Mesendoderm (in vitro differentiated cells): ENCODE data around the gene ZNF83.
"Not testable (repeated sequence)": the region's sequence is repeated elsewhere in the genome, so short reads cannot be mapped to it uniquely, and the experiment has no call there.

Experiments used
- DNase-seq: peaks from one replicate; pipeline ENCODE4 v3.0.0; 2013
- H2AK5ac ChIP-seq: 2 replicates; pipeline ENCODE4 v1.6.1; 2013; ENCODE audit warnings: low read length, inconsistent platforms
- H2BK120ac ChIP-seq: 2 replicates; pipeline ENCODE4 v1.6.1; 2013; ENCODE audit warnings: low read depth, mild to moderate bottlenecking, low read length, moderate library complexity, mixed read lengths
- H2BK15ac ChIP-seq: replicated peaks from 2 replicates; pipeline ENCODE4 v1.6.1; 2013; ENCODE audit warnings: low read depth, mild to moderate bottlenecking, moderate library complexity
- H2BK5ac ChIP-seq: 2 replicates; pipeline ENCODE4 v1.6.1; 2013; ENCODE audit warnings: low read length, inconsistent platforms
- H3K18ac ChIP-seq: 2 replicates; pipeline ENCODE4 v1.6.1; 2013; ENCODE audit warnings: mild to moderate bottlenecking, low read length, mixed read lengths
- H3K23ac ChIP-seq: one replicate; pipeline ENCODE4 v1.6.1; 2013; ENCODE audit warnings: low read length
- H3K27ac ChIP-seq: 2 replicates; pipeline ENCODE4 v1.5.1; 2013; ENCODE audit warnings: low read depth, mild to moderate bottlenecking, inconsistent platforms, low read length, moderate library complexity
- H3K27me3 ChIP-seq: 2 replicates; pipeline ENCODE4 v1.6.1; 2013; ENCODE audit warnings: low read length, control low read depth, mild to moderate bottlenecking, inconsistent platforms; ENCODE audit not compliant: insufficient read depth, poor library complexity
- H3K36me3 ChIP-seq: 2 replicates; pipeline ENCODE4 v1.6.1; 2013; ENCODE audit warnings: low read length, inconsistent platforms; ENCODE audit not compliant: control insufficient read depth, insufficient read depth
- H3K4ac ChIP-seq: one replicate; pipeline ENCODE4 v1.6.1; 2013; ENCODE audit warnings: low read depth, mild to moderate bottlenecking, low read length, moderate library complexity
- H3K4me1 ChIP-seq: 2 replicates; pipeline ENCODE4 v1.6.1; 2013; ENCODE audit warnings: low read depth, low read length, inconsistent platforms; ENCODE audit not compliant: control insufficient read depth
- H3K4me2 ChIP-seq: 2 replicates; pipeline ENCODE4 v1.6.1; 2013; ENCODE audit warnings: low read length
- H3K4me3 ChIP-seq: 2 replicates; pipeline ENCODE4 v1.5.1; 2013; ENCODE audit warnings: mild to moderate bottlenecking, low read length
- H3K56ac ChIP-seq: one replicate; pipeline ENCODE4 v1.6.1; 2013; ENCODE audit warnings: low read length
- H3K79me1 ChIP-seq: 2 replicates; pipeline ENCODE4 v1.6.1; 2013; ENCODE audit warnings: low read length, inconsistent platforms
- H3K79me2 ChIP-seq: 2 replicates; pipeline ENCODE4 v1.6.1; 2013; ENCODE audit warnings: mild to moderate bottlenecking, low read length; ENCODE audit not compliant: control insufficient read depth, insufficient read depth
- H3K9ac ChIP-seq: 2 replicates; pipeline ENCODE4 v1.6.1; 2013; ENCODE audit warnings: low read length, inconsistent platforms
- H4K5ac ChIP-seq: one replicate; pipeline ENCODE4 v1.6.1; 2013; ENCODE audit warnings: low read length
- H4K8ac ChIP-seq: one replicate; pipeline ENCODE4 v1.6.1; 2013; ENCODE audit warnings: low read depth, mild to moderate bottlenecking, control low read depth, low read length, moderate library complexity
- WGBS: extraction: QIAGEN DNeasy Blood & Tissue Kit; methylation state at CpG from one replicate; pipeline ENCODE4 v1.1.7; 2013; ENCODE audit warnings: low lambda C conversion rate, missing lambda C conversion rate; ENCODE audit not compliant: insufficient coverage; ENCODE audit errors: extremely low coverage; 5-methylcytosine and 5-hydroxymethylcytosine counted together

The ZNF83 gene

GRCh38 chr19:52590728-52591127, 47.4 kb downstream of the ZNF83 start:
- H3K4me2 ChIP-seq = no peak overlapping the region
- no peaks in the 10 kb centered on the region for H3K79me1 ChIP-seq
- no peak overlapping the region for H3K9ac ChIP-seq
- H3K27me3 ChIP-seq = no peaks in the 10 kb centered on the region
- no peak overlapping the region for H4K8ac ChIP-seq
- no CpG with 5 or more reads among the region's 5 CpGs for WGBS
- DNase-seq = peak; percentile 32
- no peak overlapping the region for H2BK120ac ChIP-seq
- no peak overlapping the region for H2BK15ac ChIP-seq
- no peak overlapping the region for H3K4me3 ChIP-seq
- no peak overlapping the region for H3K4ac ChIP-seq
- H3K27ac ChIP-seq = no peak overlapping the region
- no peak overlapping the region for H2AK5ac ChIP-seq
- H2BK5ac ChIP-seq = no peak overlapping the region
- no peaks in the 10 kb centered on the region for H3K79me2 ChIP-seq
- no peak overlapping the region for H4K5ac ChIP-seq
- no peak overlapping the region for H3K18ac ChIP-seq
- peaks cover 4% of the 10 kb centered on the region for H3K36me3 ChIP-seq
- no peak overlapping the region for H3K23ac ChIP-seq
- no peak overlapping the region for H3K56ac ChIP-seq
- no peaks in the 10 kb centered on the region for H3K4me1 ChIP-seq

GRCh38 chr19:52585604-52586003, 52.6 kb downstream of the ZNF83 start:
- Histone ChIP-seq H2BK15ac (no peak overlapping the region), H4K8ac (no peak overlapping the region), H3K4ac (no peak overlapping the region), H2AK5ac (no peak overlapping the region), H3K9ac (no peak overlapping the region), H3K27ac (no peak overlapping the region), H2BK5ac (no peak overlapping the region), H3K79me1 (peaks cover 2% of the 10 kb centered on the region), H3K79me2 (no peaks in the 10 kb centered on the region), H3K23ac (no peak overlapping the region), H3K4me2 (no peak overlapping the region), H3K27me3 (no peaks in the 10 kb centered on the region), H3K56ac (no peak overlapping the region), H3K4me1 (no peaks in the 10 kb centered on the region), H4K5ac (no peak overlapping the region), H3K4me3 (no peak overlapping the region), H2BK120ac (no peak overlapping the region), H3K36me3 (peaks cover 10% of the 10 kb centered on the region), H3K18ac (no peak overlapping the region)
- DNase-seq = no peak
- no CpG with 5 or more reads among the region's 6 CpGs for WGBS

- H4K8ac ChIP-seq = no peak overlapping the region
- no peak for DNase-seq
- WGBS = no CpG with 5 or more reads among the region's 39 CpGs
Observed at GRCh38 chr19:52584736-52585440, 53.3 kb downstream of the ZNF83 start.

GRCh38 chr19:52570000-52570861, 67.9 kb downstream of the ZNF83 start, which contains the start of gene ZNF701:
Gene ZNF701 (plus strand): TSS chr19:52570287. CDS start chr19:52574148, 3,861 bp downstream.
- Histone ChIP-seq H4K5ac (no peak within 1 kb of the TSS), H3K4ac (peak within 1 kb of the TSS; percentile 6), H4K8ac (no peak within 1 kb of the TSS), H3K4me3 (peak within 1 kb of the TSS; percentile 99), H2BK5ac (peak within 1 kb of the TSS; percentile 99), H3K79me2 (peaks cover 7% of the 10 kb centered on the region), H2BK15ac (no peak within 1 kb of the TSS), H3K4me1 (no peaks in the 10 kb centered on the region), H3K18ac (peak within 1 kb of the TSS; percentile 1), H3K4me2 (peak within 1 kb of the TSS; percentile 96), H3K56ac (peak within 1 kb of the TSS; percentile 99), H3K27ac (peak within 1 kb of the TSS; percentile 74), H3K9ac (peak within 1 kb of the TSS; percentile 100), H2AK5ac (no peak within 1 kb of the TSS), H3K79me1 (peaks cover 6% of the 10 kb centered on the region), H3K36me3 (no peaks in the 10 kb centered on the region), H2BK120ac (no peak within 1 kb of the TSS), H3K27me3 (no peaks in the 10 kb centered on the region), H3K23ac (peak within 1 kb of the TSS; percentile 97)
- WGBS = no CpG with 5 or more reads among the region's 57 CpGs
- DNase-seq = peak; percentile 98

More at GRCh38 chr19:52584736-52585440, 53.3 kb downstream of the ZNF83 start:
- peaks cover 10% of the 10 kb centered on the region for H3K36me3 ChIP-seq
- no peak overlapping the region for H2AK5ac ChIP-seq
- H3K27ac ChIP-seq = no peak overlapping the region
- H3K23ac ChIP-seq = no peak overlapping the region
- H3K27me3 ChIP-seq = no peaks in the 10 kb centered on the region
- peaks cover 2% of the 10 kb centered on the region for H3K79me1 ChIP-seq
- H3K18ac ChIP-seq = no peak overlapping the region
- no peak overlapping the region for H3K9ac ChIP-seq
- no peak overlapping the region for H3K4me3 ChIP-seq
- no peak overlapping the region for H2BK5ac ChIP-seq
- no peak overlapping the region for H3K4me2 ChIP-seq
- H4K5ac ChIP-seq = no peak overlapping the region
- H3K56ac ChIP-seq = no peak overlapping the region
- H3K79me2 ChIP-seq = no peaks in the 10 kb centered on the region
- no peak overlapping the region for H2BK120ac ChIP-seq
- H3K4ac ChIP-seq = no peak overlapping the region
- H3K4me1 ChIP-seq = no peaks in the 10 kb centered on the region
- no peak overlapping the region for H2BK15ac ChIP-seq

- not testable (repeated sequence) for H3K79me2 ChIP-seq, H3K4me1 ChIP-seq, H3K4me3 ChIP-seq, H3K79me1 ChIP-seq, H3K23ac ChIP-seq, H2BK120ac ChIP-seq, H3K36me3 ChIP-seq, H2BK15ac ChIP-seq, H2BK5ac ChIP-seq, H3K27me3 ChIP-seq, H3K18ac ChIP-seq, H4K8ac ChIP-seq, H3K4ac ChIP-seq, H4K5ac ChIP-seq, H2AK5ac ChIP-seq
- Histone ChIP-seq H3K4me2 (peak overlapping the region; percentile 45), H3K9ac (peak overlapping the region; percentile 71), H3K27ac (peak overlapping the region; percentile 74), H3K56ac (peak overlapping the region; percentile 76)
- DNase-seq = peak; percentile 95
- WGBS = no CpG with 5 or more reads among the region's 13 CpGs
Observed at GRCh38 chr19:52569638-52569999, 68.5 kb downstream of the ZNF83 start.
